GM19467 (cell line): ENCODE data around the gene CUTA.
A peak's percentile ranks its signal among the peaks of the same experiment; 100 is the strongest.

Experiments
- ATAC-seq: cut with Tn5 transposase; IDR thresholded peaks from one replicate; pipeline ENCODE4 v1.9.1; 2021; ENCODE audit warnings: mild to moderate bottlenecking, moderate library complexity; ENCODE audit not compliant: unreplicated experiment

Gene CUTA, protein sequence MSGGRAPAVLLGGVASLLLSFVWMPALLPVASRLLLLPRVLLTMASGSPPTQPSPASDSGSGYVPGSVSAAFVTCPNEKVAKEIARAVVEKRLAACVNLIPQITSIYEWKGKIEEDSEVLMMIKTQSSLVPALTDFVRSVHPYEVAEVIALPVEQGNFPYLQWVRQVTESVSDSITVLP

DNA sequence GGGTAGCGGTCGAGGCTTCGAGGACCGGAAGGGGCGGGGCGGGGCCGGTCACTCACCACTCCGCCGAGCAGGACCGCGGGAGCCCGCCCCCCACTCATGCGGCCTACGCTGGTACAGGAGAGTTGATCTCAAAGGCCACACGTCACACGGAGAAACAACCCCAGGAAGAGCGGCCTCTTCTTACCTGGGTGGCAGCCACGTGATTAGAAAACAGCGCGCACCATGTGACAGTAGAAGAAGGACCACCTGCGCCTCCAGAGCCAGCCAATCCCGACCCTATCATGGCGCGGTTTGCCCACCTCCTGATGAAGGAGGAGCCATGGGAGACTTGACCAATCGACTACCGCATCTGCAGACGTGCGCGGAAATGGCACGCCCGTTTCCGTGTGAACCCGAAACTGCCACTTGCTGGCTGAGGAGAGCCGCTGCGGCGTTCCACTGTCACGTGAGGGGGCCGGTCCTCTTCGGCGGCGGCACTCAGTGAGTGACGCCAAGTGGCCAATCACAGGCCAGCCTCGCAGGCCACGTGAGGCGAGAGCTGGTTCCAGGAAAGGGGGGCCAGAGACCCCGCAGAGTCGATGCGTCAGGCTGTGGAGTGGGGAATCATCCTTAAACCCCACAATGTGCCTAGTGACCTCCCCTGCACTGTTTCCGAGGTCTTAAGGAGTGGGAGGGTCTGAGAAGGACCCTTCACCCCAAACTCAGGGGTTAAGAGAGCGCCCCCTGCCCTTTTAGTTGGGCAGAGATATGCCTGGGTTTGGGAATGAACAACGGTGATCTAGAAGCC, at the start of gene CUTA:
Gene CUTA (minus strand): TSS at position 205 of the 787 bp plus-strand sequence. CDS start 107 bp downstream, at position 98.
- peak; percentile 75 for ATAC-seq

GRCh38 chr6:33467091-33467490, 49.2 kb upstream of the CUTA start:
- ATAC-seq: no peak

GRCh38 chr6:33466075-33466735, 48.3 kb upstream of the CUTA start:
- ATAC-seq: no peak

DNA sequence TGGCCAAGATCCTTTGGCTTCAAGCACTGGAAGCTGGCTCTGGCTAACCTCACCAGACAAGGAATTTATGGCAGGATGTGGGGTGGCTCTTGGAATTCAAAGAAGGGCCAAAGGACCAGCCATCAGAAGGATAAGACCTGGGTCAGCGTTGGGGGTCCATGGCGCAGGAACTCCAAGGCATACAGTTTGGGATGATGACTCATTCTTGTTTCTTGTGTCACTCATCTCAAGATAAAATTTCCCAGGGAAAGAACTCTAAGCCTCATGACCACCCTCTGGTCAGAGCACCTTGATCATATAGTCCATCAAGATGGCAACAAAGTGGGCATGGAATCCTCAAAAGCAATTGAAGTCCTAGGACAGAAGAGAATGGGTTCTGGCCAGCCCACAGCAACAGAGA, 41.3 kb upstream of the CUTA start:
- ATAC-seq: no peak

- no peak for ATAC-seq
Measured at GRCh38 chr6:33458676-33459075, 40.8 kb upstream of the CUTA start.

DNA sequence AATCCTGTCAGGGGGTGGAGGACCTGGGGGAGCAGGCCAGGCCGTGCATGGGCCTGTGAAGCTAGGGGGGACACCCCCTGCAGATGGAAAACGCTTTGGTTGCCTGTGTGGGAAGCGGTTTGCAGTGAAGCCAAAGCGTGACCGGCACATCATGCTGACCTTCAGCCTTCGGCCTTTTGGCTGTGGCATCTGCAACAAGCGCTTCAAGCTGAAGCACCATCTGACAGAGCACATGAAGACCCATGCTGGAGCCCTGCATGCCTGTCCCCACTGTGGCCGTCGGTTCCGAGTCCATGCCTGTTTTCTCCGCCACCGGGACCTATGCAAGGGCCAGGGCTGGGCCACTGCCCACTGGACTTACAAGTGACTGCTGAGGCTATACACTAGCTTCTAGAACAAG, 38.2 kb upstream of the CUTA start:
- no peak for ATAC-seq

GRCh38 chr6:33455051-33455450, 37.1 kb upstream of the CUTA start:
- no peak for ATAC-seq

GRCh38 chr6:33454009-33454946, 36.4 kb upstream of the CUTA start, which contains the start of gene ZBTB9:
Gene ZBTB9, plus strand, starts transcription at chr6:33454576. Its CDS starts 525 bp downstream, at chr6:33455101.
- peak; percentile 97 for ATAC-seq

DNA sequence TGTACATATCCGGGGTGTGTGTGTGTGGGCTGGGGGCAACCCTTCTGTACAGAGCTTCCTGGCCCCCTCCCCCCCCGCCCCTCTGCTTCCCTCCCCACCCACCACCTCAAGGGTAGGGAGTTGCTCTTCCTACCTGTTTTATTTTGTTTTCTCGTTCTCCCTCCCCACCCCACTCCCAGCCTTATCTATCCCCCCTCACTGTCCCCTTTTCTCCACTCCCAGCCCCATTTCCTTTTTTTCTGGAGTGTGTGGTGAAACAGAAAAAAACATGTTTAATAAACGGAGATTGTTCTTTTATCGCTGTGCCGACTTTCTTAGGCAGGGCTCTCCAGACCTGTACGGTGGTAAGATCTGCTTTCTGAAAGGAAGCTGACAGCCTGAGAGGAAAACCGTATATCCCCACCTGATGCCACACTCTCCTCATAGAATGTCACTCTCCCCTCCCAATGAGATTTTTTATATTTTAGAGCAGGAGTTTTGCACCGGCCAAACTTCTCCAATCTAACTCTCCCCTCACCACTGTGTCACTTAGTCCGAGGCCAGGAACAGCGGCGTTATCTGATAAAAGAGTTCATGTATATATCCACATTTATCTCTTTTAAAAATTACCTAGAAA, 35.6 kb upstream of the CUTA start:
- no peak for ATAC-seq

DNA sequence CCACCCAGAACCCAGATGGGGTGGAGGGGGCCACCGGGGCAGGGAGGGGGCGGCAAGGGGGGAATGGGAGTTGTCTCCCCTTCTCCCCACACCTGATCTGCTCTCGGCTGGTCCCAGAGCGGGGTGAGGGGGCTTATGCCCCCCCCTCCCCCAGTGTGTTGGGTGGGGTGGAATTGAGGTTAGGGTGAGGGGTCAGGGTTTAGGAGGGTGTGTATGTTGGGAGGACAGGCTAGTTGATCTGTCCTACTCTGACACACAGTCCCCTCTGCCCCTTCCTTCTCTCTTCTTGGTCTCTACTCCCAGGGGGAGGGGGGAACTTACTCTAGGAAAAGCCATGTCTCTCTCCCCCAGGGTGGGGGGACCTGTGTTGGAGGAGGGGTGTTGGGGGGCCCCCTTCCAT, 34.6 kb upstream of the CUTA start:
- ATAC-seq: no peak

DNA sequence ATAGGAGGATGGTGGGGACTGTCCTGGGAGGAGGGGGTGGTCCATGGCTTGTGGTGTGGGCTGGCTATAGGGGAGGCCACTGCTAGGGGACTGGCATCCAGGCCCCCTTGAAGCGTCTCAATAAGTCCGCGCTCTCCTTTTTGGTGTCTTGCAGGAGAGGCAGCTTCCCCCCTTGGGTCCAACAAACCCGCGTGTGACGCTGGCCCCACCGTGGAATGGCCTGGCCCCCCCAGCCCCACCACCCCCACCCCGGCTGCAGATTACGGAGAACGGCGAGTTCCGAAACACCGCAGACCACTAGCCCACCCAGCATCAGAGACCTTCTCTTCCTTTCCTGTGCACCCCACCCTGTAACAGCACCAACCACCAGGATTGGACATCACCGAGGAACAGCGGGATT, 33.7 kb upstream of the CUTA start:
- ATAC-seq: no peak

DNA sequence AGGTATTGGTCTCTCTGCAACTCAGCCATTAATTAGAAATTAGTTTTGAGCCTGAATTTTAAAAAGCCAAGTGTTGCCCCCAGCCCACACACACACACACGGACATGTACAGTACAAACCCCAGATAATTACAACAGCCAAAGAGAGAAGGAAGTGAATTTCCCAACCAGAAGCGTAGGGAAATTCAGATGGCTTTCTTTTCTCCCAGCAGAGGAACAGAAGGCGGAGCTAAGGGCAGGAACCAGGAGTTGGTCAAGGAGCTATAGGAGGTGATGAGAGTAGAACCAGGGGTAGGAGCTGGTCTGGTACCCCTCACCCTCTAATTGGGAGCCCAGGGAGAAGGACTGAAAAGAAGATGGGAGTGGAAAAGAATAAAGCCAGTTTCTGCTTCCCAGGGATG, 32.5 kb upstream of the CUTA start:
- ATAC-seq: no peak

- ATAC-seq: no peak
Measured at GRCh38 chr6:33446356-33446755, 28.4 kb upstream of the CUTA start.

DNA sequence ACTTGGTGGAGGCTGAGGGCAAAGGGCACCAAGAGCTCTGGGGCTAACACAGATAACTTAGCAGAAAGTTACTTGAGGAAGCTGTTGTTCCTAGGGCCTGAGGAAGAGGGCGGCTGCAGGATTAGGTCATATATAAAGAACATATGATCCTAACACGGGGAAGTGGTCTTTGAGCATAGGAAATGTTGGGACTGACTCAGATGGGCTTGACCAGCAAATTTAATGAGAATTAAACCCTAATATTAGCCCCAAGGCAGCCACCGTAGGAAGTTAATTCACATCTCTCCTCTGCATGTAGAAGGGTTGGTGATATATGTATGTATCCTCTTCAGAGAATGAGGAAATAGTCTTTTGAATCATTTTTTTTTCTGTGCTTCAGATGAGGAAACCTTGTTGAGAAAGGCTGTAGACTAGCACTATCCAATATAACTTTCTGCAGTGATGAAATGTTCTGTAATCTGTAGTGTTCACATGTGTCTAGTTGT, 27.3 kb upstream of the CUTA start:
- ATAC-seq: no peak

DNA sequence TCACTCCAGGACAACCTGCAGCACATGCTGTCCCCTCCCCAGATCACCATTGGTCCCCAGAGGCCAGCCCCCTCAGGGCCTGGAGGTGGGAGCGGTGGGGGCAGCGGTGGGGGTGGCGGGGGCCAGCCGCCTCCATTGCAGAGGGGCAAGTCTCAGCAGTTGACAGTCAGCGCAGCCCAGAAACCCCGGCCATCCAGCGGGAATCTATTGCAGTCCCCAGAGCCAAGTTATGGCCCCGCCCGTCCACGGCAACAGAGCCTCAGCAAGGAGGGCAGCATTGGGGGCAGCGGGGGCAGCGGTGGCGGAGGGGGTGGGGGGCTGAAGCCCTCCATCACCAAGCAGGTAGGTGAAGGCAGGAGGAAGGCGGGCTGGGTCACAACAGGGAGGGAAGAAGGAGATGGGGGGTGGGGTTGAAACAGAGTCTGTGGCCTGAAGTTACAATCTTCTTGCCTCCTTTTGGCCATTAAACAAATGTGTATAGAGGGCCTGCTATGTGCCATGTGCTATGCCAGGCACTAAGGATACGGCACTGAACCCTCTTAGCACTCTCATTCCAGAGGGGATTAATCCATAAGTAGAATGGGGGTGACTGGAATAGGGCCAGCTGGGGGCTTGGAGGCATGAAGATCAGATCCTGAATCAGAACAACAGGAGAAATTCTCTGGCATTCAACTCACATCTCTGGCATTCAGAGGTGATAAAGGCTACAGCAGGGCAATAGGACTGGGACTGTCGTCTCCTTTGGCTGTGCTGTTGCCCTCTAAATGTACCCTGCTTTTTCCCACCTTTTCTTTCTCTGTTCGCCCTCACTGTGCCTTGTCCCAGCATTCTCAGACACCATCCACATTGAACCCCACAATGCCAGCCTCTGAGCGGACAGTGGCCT, 26.0 kb upstream of the CUTA start:
- ATAC-seq: no peak

- no peak for ATAC-seq
Measured at GRCh38 chr6:33443025-33443424, 25.1 kb upstream of the CUTA start.

GRCh38 chr6:33442283-33442682, 24.4 kb upstream of the CUTA start:
- ATAC-seq: no peak

- no peak for ATAC-seq
Measured at GRCh38 chr6:33441457-33441856, 23.6 kb upstream of the CUTA start.

DNA sequence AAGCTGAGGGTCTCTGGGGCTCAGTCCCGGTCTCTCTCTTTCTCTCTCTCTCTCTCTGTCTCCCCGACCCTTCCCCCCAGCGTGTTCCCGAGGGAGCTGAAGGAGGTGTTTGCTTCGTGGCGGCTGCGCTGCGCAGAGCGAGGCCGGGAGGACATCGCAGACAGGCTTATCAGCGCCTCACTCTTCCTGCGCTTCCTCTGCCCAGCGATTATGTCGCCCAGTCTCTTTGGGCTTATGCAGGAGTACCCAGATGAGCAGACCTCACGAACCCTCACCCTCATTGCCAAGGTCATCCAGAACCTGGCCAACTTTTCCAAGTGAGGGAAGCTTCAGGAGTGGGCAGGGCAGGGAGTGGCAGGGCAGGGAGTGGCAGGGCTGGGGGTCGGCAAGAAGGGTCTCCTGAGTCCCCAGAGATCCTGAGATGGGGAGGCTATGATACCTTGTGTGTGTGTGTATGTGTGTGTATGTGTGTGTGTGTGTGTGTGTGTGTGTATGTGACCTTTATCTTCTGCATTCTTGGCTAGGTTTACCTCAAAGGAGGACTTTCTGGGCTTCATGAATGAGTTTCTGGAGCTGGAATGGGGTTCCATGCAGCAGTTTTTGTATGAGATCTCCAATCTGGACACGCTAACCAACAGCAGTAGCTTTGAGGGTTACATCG, 22.9 kb upstream of the CUTA start:
- ATAC-seq: no peak
